DOHH2 (cell line): ENCODE data around the gene MYBPC3.

Source experiments
- H3F3A ChIP-seq: fragments of 200-600 bp; sonication (generic), shearing (Covaris generic); 2 replicates; pipeline ENCODE4 v1.6.0; 2016; ENCODE audit warnings: antibody characterized with exemption, mild to moderate bottlenecking; ENCODE audit not compliant: control insufficient read depth, insufficient read depth
- H3K27ac ChIP-seq: fragments of 200-600 bp; sonication (generic); 2 replicates; pipeline ENCODE4 v1.5.1; 2014; ENCODE audit warnings: low read depth, mild to moderate bottlenecking, low read length, moderate library complexity
- H3K27me3 ChIP-seq: fragments of 200-600 bp; sonication (generic); 2 replicates; pipeline ENCODE4 v1.6.1; 2014; ENCODE audit warnings: mild to moderate bottlenecking, low read length, mixed read lengths; ENCODE audit not compliant: control insufficient read depth
- H3K36me3 ChIP-seq: fragments of 200-600 bp; sonication (generic); 2 replicates; pipeline ENCODE4 v1.6.1; 2014; ENCODE audit warnings: mild to moderate bottlenecking, low read length, moderate library complexity, mixed read lengths; ENCODE audit not compliant: control insufficient read depth
- H3K4me1 ChIP-seq: fragments of 200-600 bp; sonication (generic); 2 replicates; pipeline ENCODE4 v1.6.1; 2014; ENCODE audit warnings: mild to moderate bottlenecking, low read length, mixed read lengths; ENCODE audit not compliant: control insufficient read depth
- H3K4me2 ChIP-seq: fragments of 200-600 bp; sonication (generic); 2 replicates; pipeline ENCODE4 v1.6.0; 2014; ENCODE audit warnings: mild to moderate bottlenecking, low read length, moderate library complexity
- H3K4me3 ChIP-seq: fragments of 200-600 bp; sonication (generic); 2 replicates; pipeline ENCODE4 v1.5.1; 2014; ENCODE audit warnings: mild to moderate bottlenecking, low read length, mixed read lengths
- H3K79me2 ChIP-seq: fragments of 200-600 bp; sonication (generic); 2 replicates; pipeline ENCODE4 v1.6.1; 2014; ENCODE audit warnings: mild to moderate bottlenecking, low read length, mixed read lengths; ENCODE audit not compliant: control insufficient read depth
- H3K9me2 ChIP-seq: fragments of 200-600 bp; sonication (generic); replicated peaks from 2 replicates; pipeline ENCODE4 v1.6.1; 2014; ENCODE audit warnings: mild to moderate bottlenecking, low read length, mixed read lengths; ENCODE audit not compliant: control insufficient read depth
- H3K9me3 ChIP-seq: fragments of 200-600 bp; sonication (generic); 2 replicates; pipeline ENCODE4 v1.6.1; 2014; ENCODE audit warnings: antibody characterized with exemption, low read length, mixed read lengths; ENCODE audit not compliant: control insufficient read depth, insufficient read depth
- H4K20me1 ChIP-seq: fragments of 200-600 bp; sonication (generic); 2 replicates; pipeline ENCODE4 v1.6.0; 2014; ENCODE audit warnings: low read depth, mild to moderate bottlenecking, antibody characterized with exemption, low read length, moderate library complexity; ENCODE audit not compliant: control insufficient read depth, insufficient read depth
- EZH2phosphoT487 ChIP-seq: fragments of 200-600 bp; sonication (generic); IDR thresholded peaks from 2 replicates; pipeline ENCODE4 v1.6.1; 2017; ENCODE audit warnings: borderline replicate concordance, mild to moderate bottlenecking, antibody characterized with exemption, low read length, moderate library complexity, mixed read lengths
- TF ChIP-seq, protein P1 (sequence below): fragments of 200-600 bp; sonication (generic); IDR thresholded peaks from one replicate; pipeline ENCODE4 v1.5.1; 2014; ENCODE audit warnings: antibody characterized with exemption, mild to moderate bottlenecking, low read depth, low read length; ENCODE audit not compliant: poor library complexity, severe bottlenecking

MYBPC3 gene

DNA sequence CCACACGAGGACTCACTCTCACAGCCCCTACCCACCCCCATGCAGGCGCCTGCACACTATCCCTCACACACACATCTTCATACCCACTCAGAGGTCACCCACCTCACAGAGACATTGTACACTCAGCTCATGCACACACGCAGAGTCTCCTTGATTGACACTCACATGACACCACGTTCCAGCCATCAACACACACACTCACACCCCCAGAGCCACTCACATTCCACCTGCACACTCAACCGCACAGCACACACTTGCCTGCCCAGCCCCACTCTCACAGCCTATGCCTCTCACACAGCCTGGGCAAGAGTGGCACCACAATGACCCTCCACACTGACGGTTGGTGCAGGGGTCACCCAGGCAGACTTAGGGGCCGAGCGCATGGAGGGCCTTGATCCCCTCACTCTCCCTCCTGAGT lies 23.6 kb upstream of the MYBPC3 start:
- TF ChIP-seq, protein P1, sequence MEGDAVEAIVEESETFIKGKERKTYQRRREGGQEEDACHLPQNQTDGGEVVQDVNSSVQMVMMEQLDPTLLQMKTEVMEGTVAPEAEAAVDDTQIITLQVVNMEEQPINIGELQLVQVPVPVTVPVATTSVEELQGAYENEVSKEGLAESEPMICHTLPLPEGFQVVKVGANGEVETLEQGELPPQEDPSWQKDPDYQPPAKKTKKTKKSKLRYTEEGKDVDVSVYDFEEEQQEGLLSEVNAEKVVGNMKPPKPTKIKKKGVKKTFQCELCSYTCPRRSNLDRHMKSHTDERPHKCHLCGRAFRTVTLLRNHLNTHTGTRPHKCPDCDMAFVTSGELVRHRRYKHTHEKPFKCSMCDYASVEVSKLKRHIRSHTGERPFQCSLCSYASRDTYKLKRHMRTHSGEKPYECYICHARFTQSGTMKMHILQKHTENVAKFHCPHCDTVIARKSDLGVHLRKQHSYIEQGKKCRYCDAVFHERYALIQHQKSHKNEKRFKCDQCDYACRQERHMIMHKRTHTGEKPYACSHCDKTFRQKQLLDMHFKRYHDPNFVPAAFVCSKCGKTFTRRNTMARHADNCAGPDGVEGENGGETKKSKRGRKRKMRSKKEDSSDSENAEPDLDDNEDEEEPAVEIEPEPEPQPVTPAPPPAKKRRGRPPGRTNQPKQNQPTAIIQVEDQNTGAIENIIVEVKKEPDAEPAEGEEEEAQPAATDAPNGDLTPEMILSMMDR: no peak
- no peak for TF ChIP-seq EZH2phosphoT487
- Histone ChIP-seq H3K36me3 (peaks cover 61% of the 10 kb centered on the region), H4K20me1 (no peaks in the 10 kb centered on the region), H3K9me2 (no peaks in the 10 kb centered on the region), H3K4me3 (peak overlapping the region; percentile 97), H3K27me3 (no peaks in the 10 kb centered on the region), H3K4me2 (peak overlapping the region; percentile 96), H3K4me1 (peaks cover 46% of the 10 kb centered on the region), H3K9me3 (no peaks in the 10 kb centered on the region), H3F3A (no peaks in the 10 kb centered on the region), H3K79me2 (peaks cover 65% of the 10 kb centered on the region), H3K27ac (no peak overlapping the region; the same call in 1 of the 2 replicates)

DNA sequence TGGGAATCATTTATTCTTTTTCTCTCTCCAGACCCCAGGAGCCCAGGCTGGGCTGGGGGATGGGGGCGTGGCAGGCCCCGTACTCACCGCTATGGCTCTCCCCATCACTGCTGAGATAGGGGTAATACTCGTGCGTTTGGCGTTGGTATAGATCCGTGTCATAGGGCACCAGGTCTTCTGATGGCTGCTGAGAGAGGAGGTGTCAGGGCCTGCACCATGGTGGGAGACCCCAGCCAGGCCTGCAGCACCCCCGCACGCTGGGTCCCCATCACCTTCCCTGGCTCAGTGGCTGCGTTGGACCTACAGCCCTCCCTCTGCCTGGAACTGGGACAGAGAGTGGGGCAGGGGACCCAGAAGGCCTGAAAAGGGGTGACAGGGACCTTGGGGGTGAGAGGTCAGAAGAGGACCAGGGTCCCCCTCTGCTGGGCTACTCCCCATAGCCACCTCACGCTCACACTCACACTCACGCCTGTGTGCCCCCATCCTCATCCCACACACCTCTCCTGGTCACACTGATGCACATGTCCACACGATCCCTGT lies 23.1 kb upstream of the MYBPC3 start:
- TF ChIP-seq EZH2phosphoT487: no peak
- TF ChIP-seq, protein P1: no peak
- H3K9me2 ChIP-seq: no peaks in the 10 kb centered on the region
- no peak overlapping the region for H3K27ac ChIP-seq
- peaks cover 65% of the 10 kb centered on the region for H3K79me2 ChIP-seq
- H3K4me2 ChIP-seq: peak overlapping the region; percentile 96
- H3K4me1 ChIP-seq: peaks cover 46% of the 10 kb centered on the region
- H3K36me3 ChIP-seq: peaks cover 64% of the 10 kb centered on the region
- peak overlapping the region; percentile 97 for H3K4me3 ChIP-seq
- H3K9me3 ChIP-seq: no peaks in the 10 kb centered on the region
- H3F3A ChIP-seq: no peaks in the 10 kb centered on the region
- H3K27me3 ChIP-seq: no peaks in the 10 kb centered on the region
- no peaks in the 10 kb centered on the region for H4K20me1 ChIP-seq

- Histone ChIP-seq H3K9me3 (no peaks in the 10 kb centered on the region), H3K4me1 (peaks cover 46% of the 10 kb centered on the region), H3K27ac (no peak overlapping the region), H3K4me3 (no peak overlapping the region; the same call in 1 of the 2 replicates), H3K36me3 (peaks cover 64% of the 10 kb centered on the region), H3K27me3 (no peaks in the 10 kb centered on the region), H3K4me2 (peak overlapping the region; percentile 11; the same call in 1 of the 2 replicates), H4K20me1 (no peaks in the 10 kb centered on the region), H3K79me2 (peaks cover 66% of the 10 kb centered on the region), H3F3A (no peaks in the 10 kb centered on the region), H3K9me2 (no peaks in the 10 kb centered on the region)
- TF ChIP-seq, protein P1: no peak
- no peak for TF ChIP-seq EZH2phosphoT487
Observed at GRCh38 chr11:47375020-47375419, 22.5 kb upstream of the MYBPC3 start.
